Colonic mucosa (tissue), 4 donors: ENCODE data around the gene WBP2NL. TPM values are rescaled to one million over a fixed set of nuclear protein-coding genes. Genes with fewer than 3 reads are reported as not detected.

Source experiments
- DNase-seq: peaks from one replicate; pipeline ENCODE4 v3.0.0-alpha.2; 2020
- H3K27ac ChIP-seq: fragments of 200-600 bp; one replicate; pipeline ENCODE4 v1.8.0; 2021
- H3K27me3 ChIP-seq: fragments of 200-600 bp; one replicate; pipeline ENCODE4 v1.8.0; 2021
- H3K36me3 ChIP-seq: fragments of 200-600 bp; one replicate; pipeline ENCODE4 v1.8.0; 2021
- H3K4me1 ChIP-seq: fragments of 200-600 bp; one replicate; pipeline ENCODE4 v1.8.0; 2021; ENCODE audit warnings: mild to moderate bottlenecking
- H3K4me3 ChIP-seq: fragments of 200-600 bp; one replicate; pipeline ENCODE4 v1.8.0; 2021
- H3K9ac ChIP-seq, 2 donors: one replicate each; pipeline ENCODE4 v1.7.0; 2013; ENCODE audit warnings: control low read depth in 2 of 2, low read depth in 2 of 2, low read length in 2 of 2
- H3K9me3 ChIP-seq: fragments of 200-600 bp; one replicate; pipeline ENCODE4 v1.8.0; 2021
- intact Hi-C: fragments of 100-400 bp; cut with DNase I; formaldehyde crosslinking; loops from one replicate; pipeline ENCODE4 v1.14.1; 2022
- total RNA-seq, 2 donors: library from RNA; stranded (reverse); fragmentation: NEBNext Ultra II Directional in 1 of 2; extraction: Animal tissue kit (Norgen Biotek cat#: 25700) in 1 of 2; gene quantifications; one replicate each; pipeline ENCODE4 v1.2.1, GENCODE V29; 2021
- TF ChIP-seq, protein P1 (sequence below): fragments of 200-600 bp; IDR thresholded peaks from one replicate; pipeline ENCODE4 v1.8.0; 2022; ENCODE audit warnings: antibody characterized with exemption, mild to moderate bottlenecking
- donor health status: healthy.
- donor health status: DM: no; HTN: no; CAD: no.
- donor health status: DM: no; HTN: no; CAD: no.

Gene WBP2NL
- total RNA-seq, 2 donors from 2014 or later, result 1.1 to 1.9 TPM

DNA sequence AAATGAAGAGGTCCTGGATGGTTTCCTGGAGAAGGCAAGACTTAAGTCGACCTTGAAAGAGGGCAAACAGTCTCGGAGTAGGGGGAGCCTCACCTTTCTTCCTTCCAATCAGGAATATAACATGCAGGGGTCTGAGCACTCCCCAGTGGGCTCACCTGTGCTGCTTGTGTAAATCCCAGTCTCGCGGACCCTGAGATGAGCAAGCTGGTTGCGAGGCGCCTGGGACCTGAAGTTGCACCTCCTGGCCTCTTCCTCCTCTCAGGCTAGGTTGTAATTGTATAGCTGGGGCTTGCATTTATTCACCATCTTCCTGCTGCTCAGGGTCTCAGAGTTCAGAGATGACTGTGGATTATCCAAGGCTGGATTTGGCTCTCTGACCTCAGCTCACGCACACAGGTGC lies 7.5 kb upstream of the WBP2NL start:
- H3K4me3 ChIP-seq, result no peak overlapping the region
- H3K9me3 ChIP-seq, result no peaks in the 10 kb centered on the region
- no peak overlapping the region for H3K9ac ChIP-seq
- TF ChIP-seq, protein P1, sequence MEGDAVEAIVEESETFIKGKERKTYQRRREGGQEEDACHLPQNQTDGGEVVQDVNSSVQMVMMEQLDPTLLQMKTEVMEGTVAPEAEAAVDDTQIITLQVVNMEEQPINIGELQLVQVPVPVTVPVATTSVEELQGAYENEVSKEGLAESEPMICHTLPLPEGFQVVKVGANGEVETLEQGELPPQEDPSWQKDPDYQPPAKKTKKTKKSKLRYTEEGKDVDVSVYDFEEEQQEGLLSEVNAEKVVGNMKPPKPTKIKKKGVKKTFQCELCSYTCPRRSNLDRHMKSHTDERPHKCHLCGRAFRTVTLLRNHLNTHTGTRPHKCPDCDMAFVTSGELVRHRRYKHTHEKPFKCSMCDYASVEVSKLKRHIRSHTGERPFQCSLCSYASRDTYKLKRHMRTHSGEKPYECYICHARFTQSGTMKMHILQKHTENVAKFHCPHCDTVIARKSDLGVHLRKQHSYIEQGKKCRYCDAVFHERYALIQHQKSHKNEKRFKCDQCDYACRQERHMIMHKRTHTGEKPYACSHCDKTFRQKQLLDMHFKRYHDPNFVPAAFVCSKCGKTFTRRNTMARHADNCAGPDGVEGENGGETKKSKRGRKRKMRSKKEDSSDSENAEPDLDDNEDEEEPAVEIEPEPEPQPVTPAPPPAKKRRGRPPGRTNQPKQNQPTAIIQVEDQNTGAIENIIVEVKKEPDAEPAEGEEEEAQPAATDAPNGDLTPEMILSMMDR, result no peak
- H3K4me1 ChIP-seq, result no peaks in the 10 kb centered on the region
- H3K27me3 ChIP-seq, result no peaks in the 10 kb centered on the region
- intact Hi-C loops, result no loop called here
- no peak for DNase-seq
- H3K27ac ChIP-seq, result no peak overlapping the region
- no peaks in the 10 kb centered on the region for H3K36me3 ChIP-seq

DNA sequence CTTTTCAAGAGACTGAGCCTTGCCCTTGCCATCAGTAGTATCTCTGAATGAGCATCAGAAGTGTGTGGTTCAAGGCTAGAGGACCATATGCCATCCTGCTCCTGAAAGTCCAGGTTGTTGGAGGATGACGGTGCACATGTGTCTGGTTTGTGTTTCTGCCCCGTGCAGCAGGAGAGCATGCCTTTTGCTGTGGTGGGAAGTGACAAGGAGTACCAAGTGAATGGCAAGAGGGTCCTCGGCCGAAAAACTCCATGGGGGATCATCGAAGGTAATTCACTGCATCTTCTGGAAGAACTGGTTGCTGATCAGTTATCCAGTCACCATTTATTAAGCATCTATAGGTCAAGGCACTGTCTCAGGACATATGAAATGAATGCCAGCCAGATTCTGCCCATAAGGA lies 6.1 kb upstream of the WBP2NL start:
- Histone ChIP-seq H3K4me3 (no peak overlapping the region), H3K4me1 (no peaks in the 10 kb centered on the region), H3K9me3 (no peaks in the 10 kb centered on the region), H3K9ac (no peak overlapping the region), H3K27ac (no peak overlapping the region), H3K27me3 (no peaks in the 10 kb centered on the region), H3K36me3 (no peaks in the 10 kb centered on the region)
- DNase-seq, result no peak
- intact Hi-C loops, result no loop called here
- TF ChIP-seq, protein P1, result no peak

DNA sequence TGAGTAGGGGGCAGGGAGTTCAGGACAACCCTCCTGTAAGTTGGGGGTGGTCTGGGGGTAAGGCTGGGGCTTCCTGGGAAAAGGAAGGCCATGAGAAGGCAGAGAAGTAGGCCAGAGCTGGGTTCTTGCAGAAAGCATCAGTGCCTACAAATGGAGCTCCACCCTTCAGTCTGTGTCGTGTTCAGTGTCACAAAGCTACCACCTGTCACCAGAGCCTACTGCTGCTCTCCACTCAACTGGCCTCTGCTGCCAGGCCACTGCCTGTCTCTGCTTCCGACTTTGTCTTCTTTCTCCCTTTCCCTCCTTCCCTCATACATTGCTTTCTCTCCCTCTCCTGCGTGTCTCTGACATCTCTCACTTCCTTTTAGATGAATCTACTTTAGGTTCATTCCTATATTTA lies 3.4 kb upstream of the WBP2NL start:
- TF ChIP-seq, protein P1, result no peak
- Histone ChIP-seq H3K27me3 (no peaks in the 10 kb centered on the region), H3K27ac (no peak overlapping the region), H3K4me1 (no peaks in the 10 kb centered on the region), H3K9me3 (no peaks in the 10 kb centered on the region), H3K9ac (no peak overlapping the region), H3K36me3 (no peaks in the 10 kb centered on the region), H3K4me3 (no peak overlapping the region)
- intact Hi-C loops, result no loop called here
- DNase-seq, result no peak

- Histone ChIP-seq H3K27me3 (no peaks in the 10 kb centered on the region), H3K36me3 (no peaks in the 10 kb centered on the region), H3K4me3 (no peak overlapping the region), H3K27ac (no peak overlapping the region), H3K9ac (no peak overlapping the region), H3K4me1 (no peaks in the 10 kb centered on the region), H3K9me3 (no peaks in the 10 kb centered on the region)
- TF ChIP-seq, protein P1, result no peak
- intact Hi-C loops, result no loop called here
- no peak for DNase-seq
Observed at GRCh38 chr22:41996826-41997225, 1.8 kb upstream of the WBP2NL start.

DNA sequence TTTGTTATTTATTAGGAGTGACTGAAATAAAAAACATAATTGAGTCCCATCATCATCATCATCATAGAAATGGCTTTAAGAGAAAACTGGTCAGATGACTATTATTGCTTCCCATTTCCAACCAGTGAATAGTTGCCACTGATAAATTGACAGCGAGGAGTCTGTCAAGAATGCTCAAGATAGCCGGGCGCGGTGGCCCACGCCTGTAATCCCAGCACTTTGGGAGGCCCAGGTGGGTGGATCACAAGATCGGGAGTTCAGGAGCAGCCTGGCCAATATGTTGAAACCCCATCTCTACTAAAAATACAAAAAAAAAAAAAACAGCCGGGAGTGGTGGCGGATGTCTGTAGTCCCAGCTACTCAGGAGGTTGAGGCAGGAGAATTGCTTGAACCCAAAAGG lies 1.9 kb downstream of the WBP2NL start:
- intact Hi-C loops, result no loop called here
- no peak for DNase-seq

More for the DNA sequence above, 1.9 kb downstream of the WBP2NL start:
- H3K4me3 ChIP-seq, result no peak overlapping the region
- no peak overlapping the region for H3K27ac ChIP-seq
- H3K27me3 ChIP-seq, result no peaks in the 10 kb centered on the region
- no peaks in the 10 kb centered on the region for H3K9me3 ChIP-seq
- no peaks in the 10 kb centered on the region for H3K4me1 ChIP-seq
- TF ChIP-seq, protein P1, result no peak
- H3K36me3 ChIP-seq, result no peaks in the 10 kb centered on the region
- H3K9ac ChIP-seq, result no peak overlapping the region
